VCaP (cell line): Measurements from ENCODE around the gene TMEM178B.

Source experiments
- H3K27ac ChIP-seq: fragments of 450-650 bp; 2 replicates; pipeline ENCODE4 v1.5.1; 2017
- CTCF ChIP-seq: fragments of 450-650 bp; conservative IDR thresholded peaks from 2 replicates; pipeline ENCODE4 v1.5.1; 2017; ENCODE audit warnings: mild to moderate bottlenecking, moderate library complexity

Gene TMEM178B

GRCh38 chr7:141351175-141351574 lies 277.3 kb downstream of the TMEM178B start:
- no peak for TF ChIP-seq CTCF
- peak overlapping the region; percentile 60 for H3K27ac ChIP-seq

- H3K27ac ChIP-seq, result no peak overlapping the region
- TF ChIP-seq CTCF, result no peak
These were observed 279.1 kb downstream of the TMEM178B start for GRCh38 chr7:141352955-141353354.

GRCh38 chr7:141354251-141354650 lies 280.4 kb downstream of the TMEM178B start:
- H3K27ac ChIP-seq, result no peak overlapping the region
- no peak for TF ChIP-seq CTCF

GRCh38 chr7:141355032-141355431 lies 281.2 kb downstream of the TMEM178B start:
- TF ChIP-seq CTCF, result no peak
- H3K27ac ChIP-seq, result no peak overlapping the region

- TF ChIP-seq CTCF, result no peak
- H3K27ac ChIP-seq, result no peak overlapping the region
These were observed 282.3 kb downstream of the TMEM178B start for GRCh38 chr7:141356161-141356560.

- no peak for TF ChIP-seq CTCF
- H3K27ac ChIP-seq, result no peak overlapping the region
These were observed 284.5 kb downstream of the TMEM178B start for GRCh38 chr7:141358386-141358785.

GRCh38 chr7:141359262-141359661 lies 285.4 kb downstream of the TMEM178B start:
- H3K27ac ChIP-seq, result no peak overlapping the region
- TF ChIP-seq CTCF, result no peak
